Osteocyte (in vitro differentiated cells): ENCODE data around the gene DOK4. TPM values are rescaled to one million over a fixed set of nuclear protein-coding genes. Genes with fewer than 3 reads are reported as not detected.

Experiments used
- DNase-seq: peaks from one replicate; pipeline ENCODE4 v3.0.0; 2021; ENCODE audit warnings: mixed read lengths; ENCODE audit not compliant: unreplicated experiment; ENCODE audit errors: extremely low spot score
- H3K27ac Mint-ChIP-seq: one replicate; pipeline ENCODE4 v1.8.0; 2021; ENCODE audit warnings: mild to moderate bottlenecking, mixed read lengths; ENCODE audit not compliant: unreplicated experiment
- H3K27me3 Mint-ChIP-seq: one replicate; pipeline ENCODE4 v1.8.0; 2021; ENCODE audit warnings: mixed read lengths; ENCODE audit not compliant: unreplicated experiment
- H3K36me3 Mint-ChIP-seq: one replicate; pipeline ENCODE4 v1.8.0; 2021; ENCODE audit warnings: mixed read lengths; ENCODE audit not compliant: unreplicated experiment
- H3K4me1 Mint-ChIP-seq: one replicate; pipeline ENCODE4 v1.8.0; 2021; ENCODE audit warnings: mixed read lengths; ENCODE audit not compliant: unreplicated experiment
- H3K4me3 Mint-ChIP-seq: one replicate; pipeline ENCODE4 v1.8.0; 2021; ENCODE audit warnings: mild to moderate bottlenecking, moderate library complexity, mixed read lengths; ENCODE audit not compliant: unreplicated experiment
- H3K9me3 Mint-ChIP-seq: one replicate; pipeline ENCODE4 v1.8.0; 2021; ENCODE audit warnings: mixed read lengths; ENCODE audit not compliant: unreplicated experiment
- CTCF ChIP-seq: fragments of 200-600 bp; sonication (generic); IDR thresholded peaks from 2 replicates; pipeline ENCODE4 v1.5.0; 2021; ENCODE audit warnings: antibody characterized with exemption, mild to moderate bottlenecking, moderate library complexity
- total RNA-seq: library from RNA; stranded (reverse); gene quantifications from 2 replicates; pipeline ENCODE4 v1.2.1, GENCODE V29; 2021

Gene DOK4
- total RNA-seq, 1 donor from 2014 or later = 22.5 TPM

- no peaks in the 10 kb centered on the region for H3K27me3 Mint-ChIP-seq
- H3K27ac Mint-ChIP-seq = no peak overlapping the region
- H3K4me1 Mint-ChIP-seq = peaks cover 16% of the 10 kb centered on the region
- DNase-seq = no peak
- peaks cover 22% of the 10 kb centered on the region for H3K36me3 Mint-ChIP-seq
- no peak for TF ChIP-seq CTCF
- H3K9me3 Mint-ChIP-seq = no peaks in the 10 kb centered on the region
- no peak overlapping the region for H3K4me3 Mint-ChIP-seq
These were observed 13.0 kb downstream of the DOK4 start for GRCh38 chr16:57473176-57473840.

- no peaks in the 10 kb centered on the region for H3K9me3 Mint-ChIP-seq
- peaks cover 12% of the 10 kb centered on the region for H3K4me1 Mint-ChIP-seq
- no peak for TF ChIP-seq CTCF
- no peaks in the 10 kb centered on the region for H3K27me3 Mint-ChIP-seq
- peaks cover 26% of the 10 kb centered on the region for H3K36me3 Mint-ChIP-seq
- H3K27ac Mint-ChIP-seq = peak overlapping the region; percentile 47
- no peak overlapping the region for H3K4me3 Mint-ChIP-seq
- no peak for DNase-seq
These were observed 13.6 kb downstream of the DOK4 start for GRCh38 chr16:57472665-57473060.

- no peak for DNase-seq
- no peak for TF ChIP-seq CTCF
- Mint-ChIP-seq H3K27me3 (no peaks in the 10 kb centered on the region), H3K36me3 (peaks cover 29% of the 10 kb centered on the region), H3K4me1 (peaks cover 12% of the 10 kb centered on the region), H3K9me3 (no peaks in the 10 kb centered on the region), H3K4me3 (no peak overlapping the region), H3K27ac (peak overlapping the region; percentile 56)
These were observed 14.2 kb downstream of the DOK4 start for GRCh38 chr16:57471852-57472664.

- peaks cover 30% of the 10 kb centered on the region for H3K36me3 Mint-ChIP-seq
- TF ChIP-seq CTCF = no peak
- no peak overlapping the region for H3K4me3 Mint-ChIP-seq
- no peaks in the 10 kb centered on the region for H3K9me3 Mint-ChIP-seq
- no peak overlapping the region for H3K27ac Mint-ChIP-seq
- no peaks in the 10 kb centered on the region for H3K27me3 Mint-ChIP-seq
- DNase-seq = no peak
- H3K4me1 Mint-ChIP-seq = peaks cover 12% of the 10 kb centered on the region
These were observed 15.1 kb downstream of the DOK4 start for GRCh38 chr16:57471209-57471608.

GRCh38 chr16:57470711-57471110 lies 15.6 kb downstream of the DOK4 start:
- no peak for DNase-seq
- no peak overlapping the region for H3K4me3 Mint-ChIP-seq
- peaks cover 33% of the 10 kb centered on the region for H3K36me3 Mint-ChIP-seq
- TF ChIP-seq CTCF = no peak
- H3K4me1 Mint-ChIP-seq = peaks cover 10% of the 10 kb centered on the region
- H3K9me3 Mint-ChIP-seq = no peaks in the 10 kb centered on the region
- H3K27me3 Mint-ChIP-seq = no peaks in the 10 kb centered on the region
- H3K27ac Mint-ChIP-seq = no peak overlapping the region
